Measurements from ENCODE around the gene ATP8B4.

ATP8B4 gene

DNA sequence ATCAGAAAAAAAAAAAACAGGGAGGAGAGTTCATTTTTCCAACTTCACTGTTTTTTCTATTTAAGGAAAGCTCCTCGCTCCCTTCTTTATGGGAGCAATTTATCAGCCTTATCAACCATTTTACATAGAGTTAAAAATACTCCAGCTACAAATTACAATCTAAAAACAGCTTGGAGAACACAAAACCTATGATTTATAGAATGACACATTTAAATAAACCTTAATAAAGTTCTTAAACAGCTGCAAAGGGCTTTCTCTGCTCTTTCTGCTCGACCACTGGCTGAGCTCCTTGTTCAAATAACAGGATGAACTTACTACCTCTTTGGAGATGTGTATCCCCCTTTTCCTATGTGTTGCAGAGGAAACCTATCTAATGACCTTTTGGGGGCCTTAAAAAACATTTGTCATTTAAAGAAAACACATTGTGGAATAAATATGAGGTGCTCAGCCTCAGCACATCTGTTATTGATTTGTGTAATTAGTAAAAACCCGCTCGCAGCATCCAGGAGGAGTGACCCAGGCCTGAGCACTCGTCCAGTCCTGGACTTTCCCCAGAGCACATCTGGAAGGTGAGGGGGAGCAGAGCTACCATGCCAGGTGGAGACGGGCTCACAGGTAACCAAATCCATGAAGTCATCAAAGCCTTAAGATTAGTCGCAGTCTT, 231.2 kb downstream of the ATP8B4 start:
- DNase-seq: no peak

- DNase-seq: no peak
Measured at GRCh38 chr15:49883121-49883520, 235.9 kb downstream of the ATP8B4 start.

DNA sequence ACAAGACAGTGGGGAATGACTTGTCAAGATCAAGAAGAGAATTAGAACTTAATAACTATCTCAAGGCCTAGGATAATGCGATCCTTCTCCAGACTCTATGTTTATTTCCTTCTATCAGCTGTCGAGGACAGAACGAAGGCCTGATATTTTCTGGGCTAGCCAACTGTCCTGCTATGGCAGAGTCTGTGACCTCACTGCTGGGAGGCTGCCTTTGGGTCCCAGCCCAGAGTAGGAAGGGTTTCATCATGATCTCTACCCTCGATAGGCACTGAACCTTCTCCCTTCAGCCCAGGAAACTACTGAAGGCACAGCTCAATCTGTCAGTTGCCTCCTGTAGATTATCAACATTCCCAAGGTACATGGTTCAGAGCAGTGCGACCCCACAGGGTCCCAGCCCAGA, 237.2 kb downstream of the ATP8B4 start:
- no peak for DNase-seq

GRCh38 chr15:49881433-49881832, 237.6 kb downstream of the ATP8B4 start:
- no peak for DNase-seq

DNA sequence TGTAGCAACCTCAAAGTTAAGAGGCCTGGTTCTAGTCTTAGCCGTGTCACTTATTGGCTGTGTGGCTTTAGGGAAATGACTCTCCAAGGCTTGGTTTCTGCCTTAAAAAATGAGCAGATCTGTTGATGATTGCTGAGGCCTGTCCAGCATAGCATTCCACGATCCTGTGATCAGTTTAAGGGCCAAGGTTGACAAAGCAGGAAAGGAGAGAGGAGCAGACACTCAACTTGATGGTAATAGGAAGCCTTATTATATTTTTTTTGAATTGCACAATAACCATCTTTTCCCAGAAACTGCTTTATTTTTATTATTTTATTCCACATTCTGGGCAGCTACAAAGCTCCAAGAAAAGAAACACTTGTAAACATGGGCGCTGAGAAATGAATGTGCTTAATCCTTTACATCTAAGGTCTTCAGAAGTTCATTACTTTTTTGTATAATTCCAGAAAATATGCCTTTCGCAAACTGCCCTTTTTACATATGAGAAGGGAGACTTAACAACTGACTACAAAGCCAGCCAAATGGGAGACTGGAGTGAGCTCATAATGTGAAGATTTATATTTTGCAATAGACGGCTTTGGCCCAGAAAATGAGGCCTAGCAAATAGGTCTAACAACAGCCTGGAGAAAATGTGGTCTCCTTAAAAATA, 241.0 kb downstream of the ATP8B4 start:
- DNase-seq: no peak

DNA sequence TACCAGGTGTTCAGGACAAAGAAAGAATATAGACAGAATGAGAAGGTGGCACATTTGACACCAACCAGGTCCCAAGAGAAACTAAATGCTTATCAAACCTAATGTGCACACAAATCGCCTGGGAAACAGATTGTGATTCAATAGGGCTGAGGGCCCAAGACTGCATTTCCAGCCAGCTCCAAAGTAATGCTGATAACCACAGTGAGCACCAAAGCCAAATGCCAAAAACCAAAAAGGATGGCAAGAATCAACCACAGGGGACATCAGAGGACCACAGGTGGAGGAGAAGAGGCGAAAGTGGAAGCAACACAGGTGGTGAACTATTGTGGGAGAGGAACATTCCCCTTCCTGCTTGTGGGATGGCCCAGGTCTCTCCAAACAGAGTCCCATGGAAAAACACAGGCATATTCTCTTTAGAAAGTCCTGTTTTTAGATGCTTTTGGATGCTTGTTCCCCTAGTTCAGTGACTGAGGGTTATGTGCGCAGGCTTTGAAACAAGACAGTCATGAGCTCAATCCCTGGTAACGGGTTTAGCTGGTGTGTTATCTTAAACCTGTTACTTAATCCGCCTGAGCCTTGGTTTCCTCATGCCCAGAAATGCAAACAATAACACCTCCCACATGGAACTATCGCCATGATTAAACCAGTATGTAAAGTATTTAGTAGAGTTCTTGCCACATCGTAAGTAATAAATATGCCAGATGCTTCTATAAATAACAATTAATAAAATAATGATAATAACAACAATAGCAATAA, 241.7 kb downstream of the ATP8B4 start:
- DNase-seq: no peak

DNA sequence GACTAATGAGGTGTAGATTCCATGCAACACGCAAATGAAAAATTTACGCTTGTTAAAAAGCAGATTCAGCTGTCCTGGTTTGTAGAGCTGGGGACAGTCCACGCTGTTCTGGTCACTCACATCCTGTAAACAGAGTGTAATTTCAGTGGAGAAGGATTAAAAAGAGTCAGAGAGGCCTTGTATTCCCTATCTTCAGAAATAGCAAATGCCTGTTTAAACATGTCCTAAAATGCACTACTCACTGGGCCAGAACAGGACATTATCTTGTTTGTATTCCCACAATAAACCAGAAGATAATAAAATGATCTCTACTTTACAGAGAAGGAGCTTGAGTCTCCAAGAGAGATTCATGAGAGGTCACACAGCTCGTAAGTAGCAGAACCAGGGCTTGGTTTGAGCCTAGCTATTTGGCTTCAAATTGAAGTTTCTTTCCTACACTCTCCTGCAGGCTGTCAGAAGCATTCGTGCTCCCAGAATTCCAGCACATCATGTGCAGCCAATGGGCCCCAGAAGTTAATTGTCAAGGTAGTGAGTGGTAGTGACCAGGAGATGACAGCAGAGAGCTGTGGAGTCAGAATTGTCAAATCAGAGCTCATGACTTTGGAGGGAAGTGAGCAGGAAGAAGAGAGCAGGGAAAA, 242.5 kb downstream of the ATP8B4 start:
- DNase-seq: no peak

DNA sequence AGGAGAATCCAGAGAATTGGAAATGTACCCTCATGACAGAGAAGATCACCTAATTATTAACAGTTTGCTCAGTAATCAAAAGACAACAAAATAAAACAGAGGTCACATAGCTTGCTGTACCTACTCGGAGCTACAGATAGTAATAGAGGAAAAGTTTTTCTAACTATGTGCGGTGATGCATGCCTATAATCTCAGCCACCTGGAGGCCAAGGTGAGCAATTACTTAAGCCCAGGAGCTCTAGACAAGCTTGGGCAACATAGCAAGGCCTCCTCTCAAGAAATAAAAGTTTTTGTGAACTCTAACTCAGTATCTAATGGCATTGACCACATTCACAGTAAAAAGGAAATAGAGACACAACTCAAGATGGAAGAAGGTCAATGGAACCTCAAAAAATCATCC, 243.6 kb downstream of the ATP8B4 start:
- DNase-seq: no peak

DNA sequence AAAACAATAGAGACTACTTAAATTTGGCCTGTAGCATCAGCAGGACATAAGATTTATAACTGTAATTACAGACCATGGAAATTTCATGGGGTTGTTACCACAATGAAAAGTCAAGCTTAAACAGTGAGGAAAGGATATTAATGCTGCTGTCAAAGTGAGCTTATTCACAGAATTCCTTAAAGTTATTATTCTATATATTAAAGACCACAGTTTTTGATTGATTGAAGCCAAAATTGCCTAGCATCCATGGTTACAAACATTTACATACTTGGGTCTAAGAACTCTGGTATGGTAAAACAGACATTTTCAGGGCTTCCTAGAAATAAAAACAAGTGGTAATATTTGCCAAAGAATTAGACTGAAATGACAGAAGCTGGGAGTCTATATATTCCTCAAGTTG, 248.6 kb downstream of the ATP8B4 start:
- DNase-seq: no peak

GRCh38 chr15:49868348-49868747, 250.7 kb downstream of the ATP8B4 start:
- no peak for DNase-seq

DNA sequence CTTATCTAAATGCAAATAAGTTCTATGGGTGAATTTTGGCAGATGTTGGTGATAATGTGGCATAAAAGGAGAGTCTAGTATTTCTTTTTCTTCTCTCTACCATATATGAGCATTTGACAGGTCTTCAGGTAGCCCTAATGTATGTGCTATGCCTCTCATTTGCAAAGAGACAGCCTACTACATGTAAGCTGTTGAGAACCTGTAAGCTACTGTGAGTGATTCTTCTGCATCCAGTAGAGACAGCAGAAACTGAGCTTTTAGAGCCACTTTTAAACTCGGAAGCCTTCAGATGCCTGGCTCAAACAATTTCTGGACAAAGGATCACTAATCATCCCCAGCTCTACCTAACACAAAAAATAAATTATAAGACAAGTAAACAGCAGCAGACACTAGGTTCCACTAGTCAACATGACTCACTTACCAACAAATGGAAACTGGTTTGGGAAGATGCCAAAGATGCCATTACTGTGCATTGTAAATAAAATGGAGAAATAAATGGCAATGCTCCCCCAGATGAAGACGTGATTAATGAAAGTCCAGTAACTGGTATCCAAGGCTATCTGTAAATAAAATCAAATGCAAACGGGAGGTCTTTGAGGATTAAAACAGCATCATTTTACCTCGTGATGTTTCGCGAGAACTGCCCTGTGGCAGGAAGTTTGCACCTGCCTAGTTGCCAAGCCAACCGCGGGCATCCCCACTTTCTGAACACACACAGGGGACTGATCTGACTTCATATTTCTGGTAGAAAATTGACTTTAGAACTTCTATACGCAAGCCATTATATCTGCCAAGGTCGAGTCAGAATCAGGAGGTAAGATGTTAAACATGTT, 252.9 kb downstream of the ATP8B4 start:
- DNase-seq: no peak

GRCh38 chr15:49864251-49864650, 254.8 kb downstream of the ATP8B4 start:
- DNase-seq: no peak

DNA sequence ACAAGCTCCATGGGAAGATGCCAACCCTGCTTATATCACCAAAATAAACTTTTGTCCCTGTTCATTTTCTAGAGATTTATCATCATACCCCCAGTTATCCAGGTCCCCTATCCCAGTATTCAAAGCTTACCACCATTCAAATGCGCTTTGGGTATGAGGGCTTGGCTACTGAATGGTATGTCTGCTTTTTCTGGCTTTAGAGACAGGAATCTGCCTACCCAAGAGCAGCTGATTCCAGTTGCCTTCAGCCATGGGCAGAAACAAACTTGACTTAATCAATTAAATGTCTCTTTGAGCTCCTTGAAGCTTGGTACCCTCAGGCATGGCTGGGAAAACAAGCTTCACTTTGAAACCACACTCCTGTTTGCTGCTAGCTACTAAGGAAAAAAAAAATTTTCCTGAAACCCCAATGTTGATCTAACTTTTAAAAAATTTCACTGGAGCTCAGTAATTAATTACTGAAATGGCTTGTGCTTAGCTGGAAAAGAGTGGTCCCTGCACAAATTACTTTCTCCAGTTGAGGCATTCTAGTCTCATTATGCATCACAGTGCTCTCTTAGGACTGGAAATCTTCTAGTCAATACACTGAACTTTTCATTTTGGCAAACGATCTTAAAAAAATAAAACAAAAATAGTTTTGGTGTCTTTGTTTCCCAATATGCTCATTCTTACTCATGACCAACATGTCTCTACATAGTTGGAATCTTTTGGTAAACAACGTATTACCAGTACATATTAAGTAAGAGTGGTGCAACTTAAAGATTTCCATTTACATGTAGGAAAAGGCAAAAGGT, 255.4 kb downstream of the ATP8B4 start:
- no peak for DNase-seq

DNA sequence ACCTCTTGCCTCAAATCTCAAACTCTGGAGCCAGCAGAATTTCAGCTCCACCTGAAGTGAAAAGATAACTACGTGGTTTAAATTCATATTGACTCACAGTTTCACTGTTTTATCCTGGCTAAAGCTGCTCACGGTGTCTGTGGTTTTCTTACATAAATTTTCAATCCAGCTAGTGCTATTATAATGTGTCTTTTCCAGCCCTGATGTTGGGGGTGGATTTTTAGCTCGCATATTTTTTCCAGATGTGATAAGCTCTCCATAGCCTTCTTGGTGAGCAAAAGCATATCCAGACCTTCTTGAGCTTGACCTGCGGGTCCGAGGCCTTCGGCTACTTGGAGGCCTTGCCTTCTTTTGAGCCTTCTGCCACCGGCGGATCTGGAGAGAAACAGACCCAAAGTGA, 258.9 kb downstream of the ATP8B4 start:
- no peak for DNase-seq

DNA sequence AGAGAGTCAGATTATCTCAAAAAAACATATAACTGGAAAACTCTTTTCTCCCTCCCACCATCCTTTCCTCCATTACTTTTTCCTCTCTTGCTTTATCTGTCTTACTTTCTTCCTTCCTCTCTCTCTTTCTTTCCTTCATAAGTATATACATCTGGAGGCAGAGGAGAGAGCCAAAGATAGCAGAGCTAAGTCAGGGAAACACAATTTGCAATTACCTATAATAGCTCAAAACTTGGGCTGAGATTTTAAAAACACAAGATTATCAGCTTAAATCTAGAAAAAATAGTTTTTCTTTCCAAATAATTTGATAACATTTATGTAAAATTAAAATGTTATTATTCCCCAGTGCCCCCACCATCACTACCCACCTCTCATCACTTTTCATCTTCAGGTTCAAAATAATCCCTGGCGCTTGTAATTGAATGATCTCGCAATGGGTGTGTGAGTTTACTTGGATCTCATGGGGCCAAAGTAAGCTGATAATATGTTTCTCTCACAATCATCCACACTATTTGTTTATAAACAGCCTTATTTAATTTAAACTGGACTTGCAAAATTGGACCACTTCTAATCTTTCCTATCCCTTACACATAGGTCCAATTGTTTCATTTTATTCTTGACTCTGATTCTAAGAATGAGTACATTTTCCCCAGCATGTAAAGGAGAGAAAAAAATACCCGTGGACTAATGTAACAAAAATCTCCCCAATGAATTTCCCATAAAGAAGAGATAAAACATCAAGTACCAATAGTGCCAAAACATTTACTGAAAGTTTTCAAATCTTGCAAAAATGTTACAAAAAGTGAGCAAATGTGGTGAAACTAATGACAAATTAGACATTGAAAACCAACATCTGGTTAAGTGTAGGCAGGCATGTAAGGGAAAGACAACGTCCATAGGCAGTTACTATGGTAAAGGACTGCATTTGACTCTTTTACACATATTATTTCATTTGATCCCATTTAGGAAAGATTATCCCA, 261.2 kb downstream of the ATP8B4 start:
- no peak for DNase-seq

- no peak for DNase-seq
Measured at GRCh38 chr15:49855917-49856637, 263.0 kb downstream of the ATP8B4 start.

GRCh38 chr15:49852756-49853155, 266.3 kb downstream of the ATP8B4 start:
- no peak for DNase-seq

GRCh38 chr15:49848807-49849206, 270.2 kb downstream of the ATP8B4 start:
- DNase-seq: no peak

GRCh38 chr15:49848282-49848724, 270.7 kb downstream of the ATP8B4 start:
- DNase-seq: no peak
